ENCODE measurements around the gene TBCCD1.
"Not testable (repeated sequence)": the region's sequence is repeated elsewhere in the genome, so short reads cannot be mapped to it uniquely, and the experiment has no call there.

The TBCCD1 gene

DNA sequence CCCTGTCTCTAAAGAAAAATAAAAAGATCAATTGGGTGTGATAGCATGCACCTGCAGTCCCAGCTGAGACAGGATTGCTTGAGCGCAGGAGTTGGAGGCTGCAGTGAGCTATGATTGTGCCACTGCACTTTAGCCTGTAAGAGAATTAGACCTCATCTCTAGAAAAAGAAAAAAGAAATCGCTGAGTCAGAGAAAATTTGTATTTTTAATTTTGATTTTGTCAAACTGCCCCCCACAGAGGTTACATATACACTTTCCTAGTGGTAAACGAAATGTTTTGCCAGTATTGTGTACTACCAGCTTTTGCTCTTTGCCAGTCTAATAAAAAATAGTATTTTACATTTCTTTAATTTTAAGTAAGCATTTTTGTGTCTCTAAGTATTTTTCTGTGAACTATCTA lies 17.6 kb downstream of the TBCCD1 start:
- DNase-seq: no peak

DNA sequence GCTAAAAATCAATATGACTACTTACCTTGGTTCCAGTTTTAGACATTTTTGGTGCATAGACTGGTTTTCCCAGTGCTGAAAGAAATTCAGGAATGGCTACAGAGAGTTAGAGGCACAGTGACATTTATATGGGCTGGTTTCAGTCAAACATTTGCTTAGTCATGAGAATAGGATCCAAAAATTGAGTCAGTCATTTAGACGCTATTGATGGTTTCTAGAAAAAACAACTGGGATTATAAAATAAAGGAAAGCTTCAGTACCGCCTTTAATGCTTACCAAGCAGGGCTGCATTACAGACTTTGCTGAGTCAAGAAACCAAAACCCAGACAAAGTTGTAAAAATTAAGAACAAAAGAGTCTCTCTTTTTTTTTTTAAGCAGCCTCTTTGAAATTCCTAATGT lies 22.9 kb downstream of the TBCCD1 start, which contains the start of gene CRYGS:
CRYGS (minus strand) TSS at position 100 of the 400 bp plus-strand sequence; CDS start at position 46, 54 bp downstream.
- no peak for DNase-seq

DNA sequence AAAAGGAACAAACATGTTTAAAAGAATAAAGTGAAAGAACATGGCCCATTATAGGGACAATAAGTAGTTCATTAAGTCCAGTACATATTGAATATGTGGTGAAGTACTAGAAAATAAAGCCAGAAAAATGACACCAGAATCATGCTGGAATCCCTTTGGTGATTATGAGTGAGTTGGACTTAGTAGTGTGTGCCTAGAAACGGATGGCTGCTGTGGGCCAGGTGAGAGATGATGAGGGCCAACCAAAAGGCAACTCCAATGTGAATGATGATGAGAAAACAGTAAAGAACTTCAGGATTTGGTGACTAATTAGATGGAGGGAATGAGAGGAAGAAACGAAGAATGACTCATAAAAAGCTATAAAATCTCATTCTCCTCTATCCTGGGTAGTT lies 26.3 kb downstream of the TBCCD1 start:
- no peak for DNase-seq

DNA sequence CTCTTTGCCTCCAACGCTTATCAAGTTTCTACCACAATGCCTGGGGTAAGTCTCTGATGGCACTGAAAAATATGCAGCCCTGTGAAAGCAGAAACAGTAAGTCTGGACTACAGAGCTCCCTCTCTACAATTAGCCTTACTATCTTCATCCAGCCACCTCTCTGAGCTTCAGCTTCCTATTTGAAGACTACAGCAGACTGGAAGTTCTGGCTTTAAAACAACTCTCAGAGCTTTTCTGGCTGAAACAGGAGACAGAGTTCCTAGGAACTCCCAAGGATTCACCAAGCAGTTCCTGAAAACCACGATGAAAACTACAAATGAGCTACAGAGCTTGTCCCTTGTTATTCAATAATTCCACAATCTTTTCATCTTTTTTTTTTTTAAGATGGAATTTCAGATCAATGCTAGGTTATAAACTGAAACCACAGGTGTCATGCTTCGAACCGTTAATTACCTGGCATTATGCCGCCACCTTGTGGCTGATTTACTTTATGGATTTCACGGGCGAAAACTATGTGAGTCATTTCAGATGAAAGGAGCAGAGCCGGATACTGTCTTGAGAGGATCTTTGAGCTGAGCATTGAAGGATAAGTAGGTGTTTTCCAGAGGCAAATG lies 26.8 kb downstream of the TBCCD1 start:
- peak; percentile 79 to 88 for DNase-seq

DNA sequence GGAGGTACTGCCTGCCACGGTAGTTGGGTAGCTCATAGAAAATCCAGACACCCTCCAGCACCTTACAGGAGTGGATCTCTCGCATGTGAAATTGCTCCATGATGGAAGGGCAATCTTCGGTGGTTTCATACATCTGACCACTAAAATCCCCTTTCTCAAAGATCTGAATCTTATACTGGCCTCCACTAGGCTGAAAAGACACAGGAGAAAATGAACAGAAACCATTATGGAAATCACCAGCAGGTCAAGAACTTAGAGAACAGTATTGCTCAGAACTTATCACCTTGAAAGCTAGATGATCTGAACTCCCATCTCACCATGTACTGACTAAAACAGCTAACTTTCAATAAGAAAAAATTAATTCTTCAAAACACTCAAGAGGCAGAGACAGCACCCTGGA lies 28.4 kb downstream of the TBCCD1 start:
- DNase-seq: no peak

DNA sequence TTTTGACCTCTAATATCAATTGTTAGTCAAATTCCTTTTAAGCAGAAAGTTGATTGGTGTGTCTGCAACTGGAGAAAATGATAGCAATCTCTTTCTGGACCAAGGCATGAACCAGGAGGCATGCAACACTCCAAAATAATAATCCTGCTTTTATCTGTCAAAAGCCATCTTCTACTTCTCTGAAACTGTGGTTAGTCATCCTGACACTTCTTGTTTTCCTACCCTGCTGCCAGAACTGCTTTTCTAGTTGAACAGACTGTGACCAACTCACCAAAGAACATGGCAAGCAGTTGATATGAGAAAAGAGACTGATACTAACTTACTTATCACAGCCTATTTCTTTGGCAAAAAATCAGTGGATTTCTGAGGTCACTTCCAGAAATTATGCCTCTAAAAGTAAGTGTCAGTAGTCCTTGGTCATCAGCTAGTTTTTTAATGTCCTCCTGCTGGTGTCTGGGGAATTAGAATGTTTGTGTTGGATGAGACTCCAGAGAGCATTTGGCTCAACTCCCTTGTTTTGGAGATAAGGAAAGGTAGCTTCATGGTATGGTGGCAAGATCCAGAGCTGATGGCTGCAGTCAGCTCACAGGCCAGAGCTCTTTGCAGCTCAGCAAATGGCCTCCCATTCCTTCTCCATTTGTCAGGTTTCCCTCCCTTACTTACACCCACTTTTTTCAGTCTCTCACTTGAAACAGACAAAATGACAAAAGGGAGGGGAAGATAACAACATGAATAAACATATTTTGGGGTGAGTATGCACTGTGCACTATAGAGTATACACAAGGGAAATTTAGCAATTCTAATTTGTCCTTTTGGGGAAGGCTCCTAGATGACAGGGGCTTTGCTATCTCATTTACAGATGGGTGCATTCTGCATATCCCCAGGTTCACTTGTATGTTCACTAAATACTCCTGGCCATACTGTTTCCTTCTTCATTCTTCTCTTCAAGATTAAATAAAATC lies 30.0 kb downstream of the TBCCD1 start:
- no peak for DNase-seq

DNA sequence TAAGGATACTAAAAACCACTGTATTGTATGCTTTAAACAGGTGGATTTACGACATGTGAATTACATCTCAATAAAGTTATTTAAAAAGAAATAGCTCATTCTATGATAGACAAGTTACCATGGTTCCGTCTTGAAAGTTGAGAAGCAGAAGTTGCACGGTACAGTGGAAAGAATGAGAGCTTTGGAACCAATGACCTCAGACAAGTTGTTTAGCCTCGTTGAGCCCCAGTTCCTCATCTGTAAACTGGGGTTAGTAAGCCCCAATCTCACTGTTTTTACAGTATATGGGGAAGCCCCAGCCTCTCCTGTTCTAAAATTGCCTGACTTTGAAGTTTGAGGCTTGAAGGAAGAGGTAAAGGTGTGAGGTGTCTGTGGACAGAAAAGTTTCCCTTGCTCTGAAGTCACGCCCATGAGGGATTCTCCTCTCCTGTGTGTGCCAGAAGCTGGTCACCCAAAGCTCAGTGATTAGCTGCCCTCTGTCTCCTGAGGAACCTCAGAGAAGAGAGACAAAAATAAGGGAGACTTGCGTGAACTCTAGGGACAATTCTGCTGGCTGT lies 32.9 kb downstream of the TBCCD1 start:
- DNase-seq: peak; percentile 56 to 67

DNA sequence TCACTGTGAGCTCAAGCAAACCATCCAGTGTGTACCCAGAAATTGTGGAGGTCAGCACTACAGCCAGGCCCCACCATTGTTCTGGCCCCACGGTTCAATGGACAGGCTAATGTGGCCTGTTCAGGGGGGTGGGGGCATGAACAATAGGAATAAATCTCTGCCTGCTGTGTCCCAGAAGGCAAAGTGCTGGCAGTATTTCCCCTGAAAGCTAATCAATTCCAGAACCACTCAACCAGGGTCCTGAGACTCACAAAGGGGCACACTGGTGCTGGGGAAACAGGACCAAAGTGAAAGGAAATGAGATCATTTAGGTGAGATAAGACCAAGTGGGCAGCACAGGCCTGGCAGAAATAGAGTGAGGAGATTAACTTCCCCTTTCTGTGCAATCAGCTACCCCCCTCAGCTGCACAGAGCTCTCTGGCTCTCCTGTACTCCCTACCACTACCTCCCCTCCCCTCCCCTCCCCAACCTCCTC lies 34.5 kb downstream of the TBCCD1 start:
- peak in 1 of 2 donors; percentile 52 for DNase-seq

DNA sequence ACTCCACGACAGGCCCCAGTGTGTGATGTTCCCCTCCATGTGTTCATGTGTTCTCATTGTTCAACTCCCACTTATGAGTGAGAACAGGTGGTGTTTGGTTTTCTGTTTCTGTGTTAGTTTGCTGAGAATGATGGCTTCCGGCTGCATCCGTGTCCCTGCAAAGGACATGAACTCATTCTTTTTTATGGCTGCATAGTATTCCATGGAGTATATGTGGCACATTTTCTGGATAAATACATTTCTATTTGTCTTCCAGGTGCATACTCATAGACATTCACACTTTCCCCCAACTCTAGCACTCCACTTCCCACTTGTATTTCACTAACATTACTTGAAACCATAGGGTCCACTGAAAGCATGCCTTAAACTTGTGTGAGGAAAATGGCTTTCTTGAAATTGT lies 35.4 kb downstream of the TBCCD1 start:
- DNase-seq: not testable (repeated sequence)

DNA sequence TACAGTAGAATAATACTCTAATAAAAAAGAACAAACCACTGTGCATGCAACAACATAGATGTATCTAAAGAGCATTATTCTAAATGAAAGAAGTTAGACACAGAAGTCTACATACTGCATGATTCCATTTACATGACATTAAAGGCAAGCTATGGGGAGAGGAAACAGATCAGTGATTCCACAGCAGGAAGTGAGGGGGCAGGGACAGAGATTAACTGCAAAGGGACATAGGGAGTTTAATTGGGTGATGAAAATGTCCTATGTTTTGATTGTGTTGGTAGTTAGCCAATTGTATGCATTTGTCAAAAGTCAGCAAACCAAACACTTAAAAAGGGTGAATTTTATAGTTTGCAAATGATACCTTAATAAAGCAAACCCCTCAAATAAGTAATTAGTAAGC lies 36.7 kb downstream of the TBCCD1 start:
- DNase-seq: no peak

DNA sequence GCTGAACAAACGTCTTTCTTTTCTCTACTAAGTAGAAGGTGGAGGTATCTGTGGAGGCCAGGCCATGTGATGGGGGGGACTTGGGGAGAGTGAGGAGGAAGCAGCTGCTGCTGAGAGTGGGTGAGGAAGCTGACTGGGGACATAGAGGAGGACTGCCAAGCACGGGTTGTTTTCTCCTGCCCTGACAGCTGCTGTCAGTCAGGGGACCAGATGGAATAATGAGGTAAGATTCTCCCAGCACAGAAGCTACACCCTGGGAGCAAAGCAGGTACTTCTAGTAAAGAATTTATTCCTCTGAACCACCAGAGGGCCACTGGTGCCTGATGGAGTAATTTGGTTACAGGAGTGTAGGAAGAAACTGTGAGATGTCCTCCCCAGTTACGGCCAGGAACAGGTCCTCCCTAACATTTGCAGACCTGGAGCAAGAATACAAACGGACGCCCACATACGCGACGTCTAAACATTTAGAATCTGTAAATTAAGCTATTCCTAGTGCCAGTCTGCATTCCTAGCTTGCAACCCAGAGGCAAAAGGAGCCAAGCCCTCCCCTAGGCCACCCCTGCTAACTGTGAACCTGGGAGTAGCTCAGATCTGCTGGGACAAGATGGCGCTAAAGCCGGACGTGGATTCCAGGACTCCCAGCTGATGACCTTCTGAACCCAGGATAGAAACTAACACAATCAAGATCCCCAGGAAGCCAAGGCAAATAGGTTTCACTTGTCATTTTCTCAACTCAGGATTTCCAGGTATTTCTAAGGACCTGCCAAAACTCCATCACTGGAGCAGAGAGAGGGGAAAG lies 37.7 kb downstream of the TBCCD1 start:
- no peak for DNase-seq

DNA sequence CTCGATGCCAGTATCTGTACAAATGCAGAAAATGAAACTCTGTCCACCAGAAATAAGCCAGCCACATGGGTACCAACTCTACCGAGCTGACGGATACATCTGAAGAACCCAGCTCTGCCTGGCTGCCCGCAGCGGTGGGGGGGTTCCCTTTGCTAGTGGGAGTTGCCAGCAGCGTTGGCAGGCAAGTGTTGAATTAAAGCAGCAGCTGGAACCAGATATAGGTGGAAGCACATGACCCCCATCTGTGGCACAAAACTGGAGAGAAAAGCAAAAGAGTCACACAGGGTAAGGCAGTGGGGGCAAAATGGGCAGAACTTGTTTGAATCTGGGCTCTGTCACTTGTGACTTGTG lies 40.9 kb downstream of the TBCCD1 start:
- DNase-seq: peak in 1 of 2 donors; percentile 48

DNA sequence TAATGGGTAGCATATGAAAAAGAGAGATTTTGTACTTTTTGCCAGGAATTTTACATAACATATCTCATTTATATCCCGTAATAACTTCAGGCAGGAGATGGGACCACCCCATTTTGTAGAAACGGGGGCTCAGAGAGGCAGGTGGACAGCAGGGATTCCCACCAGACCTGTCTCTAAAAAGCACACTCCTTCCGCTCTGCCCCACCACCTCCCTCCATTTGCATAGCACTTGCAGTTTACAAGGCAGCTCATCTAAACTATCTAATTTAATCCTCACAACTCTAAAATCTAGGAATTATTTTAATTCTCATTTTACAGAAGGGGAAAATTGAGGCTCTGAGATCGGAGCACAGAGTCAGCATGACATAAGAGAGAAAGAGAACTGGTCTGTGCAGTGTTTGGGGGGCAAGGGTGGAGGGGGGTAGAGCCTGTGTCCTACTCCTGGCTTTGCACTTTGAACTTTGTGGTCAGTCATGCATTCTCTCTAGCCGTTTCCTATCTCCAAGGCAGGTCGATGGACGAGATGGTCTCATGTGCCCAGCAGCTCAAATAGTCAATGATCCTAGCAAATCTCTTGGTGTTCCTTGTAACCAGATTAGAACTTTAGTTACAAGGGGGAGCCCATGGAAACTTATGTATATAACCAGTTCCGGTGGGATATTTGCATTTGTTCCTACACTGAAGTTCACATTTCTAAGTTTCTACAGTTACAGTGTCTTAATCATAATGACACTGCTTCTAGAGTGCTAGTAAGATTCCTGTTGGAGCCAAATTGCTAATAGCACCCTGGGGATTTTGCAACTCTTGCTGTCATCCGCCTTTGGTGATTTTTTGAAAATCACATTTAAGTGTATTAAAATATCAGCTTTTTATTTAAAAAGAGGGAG lies 41.5 kb downstream of the TBCCD1 start:
- DNase-seq: no peak

DNA sequence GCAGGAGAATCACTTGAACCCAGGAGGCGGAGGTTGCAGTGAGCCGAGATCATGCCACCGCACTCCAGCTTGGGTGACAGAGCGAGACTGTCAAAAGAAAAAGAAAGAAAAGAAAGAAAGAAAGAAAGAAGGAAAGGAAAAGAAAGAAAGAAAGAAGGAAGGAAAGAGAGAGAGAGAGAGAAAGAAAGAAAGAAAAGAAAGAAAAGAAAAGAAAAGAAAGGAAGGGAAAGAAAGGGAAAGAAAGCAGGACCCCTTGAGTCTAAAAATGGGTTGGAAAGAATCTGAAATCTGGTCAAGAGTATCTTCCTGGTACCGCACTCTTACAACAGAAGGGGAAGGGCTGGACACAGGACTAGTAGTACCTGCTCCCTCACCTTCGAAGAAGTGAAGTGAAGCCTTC lies 42.5 kb downstream of the TBCCD1 start:
- no peak for DNase-seq

DNA sequence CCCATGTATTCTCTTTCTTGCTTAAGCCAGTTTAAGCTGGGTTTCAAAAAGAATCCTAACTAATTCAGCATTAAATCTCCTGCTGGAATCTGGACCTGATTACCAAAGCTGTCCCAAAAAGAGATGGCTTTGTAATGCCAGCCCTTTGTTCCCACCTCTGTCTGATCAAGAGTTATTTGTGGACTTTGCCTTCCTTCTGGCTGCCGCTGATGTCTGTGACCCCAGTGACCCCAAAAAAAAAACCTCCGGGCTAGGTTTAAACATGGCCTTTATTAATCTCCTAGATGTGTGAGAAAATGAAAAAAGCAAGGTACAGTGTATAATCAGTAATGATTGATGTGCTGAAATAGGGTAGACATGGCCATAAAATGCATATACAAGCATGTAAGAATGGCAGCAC lies 43.7 kb downstream of the TBCCD1 start:
- DNase-seq: no peak

DNA sequence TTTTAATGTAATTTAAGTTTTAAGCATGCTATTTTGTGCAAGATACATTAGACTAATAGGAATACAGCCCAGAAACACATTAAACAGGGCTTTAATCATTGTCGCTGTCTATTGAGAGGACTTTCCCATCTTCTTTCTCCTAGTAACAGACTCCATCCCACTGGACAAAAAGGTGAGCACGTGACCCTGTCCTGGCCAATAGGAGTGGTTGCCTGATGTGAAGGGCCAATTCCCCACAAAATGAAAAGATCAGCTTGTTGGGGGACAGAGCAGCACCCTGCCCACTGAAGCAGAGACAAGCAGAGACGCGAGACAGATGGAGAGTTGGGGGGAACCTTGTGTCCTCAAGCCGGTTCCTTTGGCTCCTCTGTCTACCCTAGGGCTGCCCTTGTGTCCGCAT lies 44.1 kb downstream of the TBCCD1 start:
- no peak for DNase-seq

DNA sequence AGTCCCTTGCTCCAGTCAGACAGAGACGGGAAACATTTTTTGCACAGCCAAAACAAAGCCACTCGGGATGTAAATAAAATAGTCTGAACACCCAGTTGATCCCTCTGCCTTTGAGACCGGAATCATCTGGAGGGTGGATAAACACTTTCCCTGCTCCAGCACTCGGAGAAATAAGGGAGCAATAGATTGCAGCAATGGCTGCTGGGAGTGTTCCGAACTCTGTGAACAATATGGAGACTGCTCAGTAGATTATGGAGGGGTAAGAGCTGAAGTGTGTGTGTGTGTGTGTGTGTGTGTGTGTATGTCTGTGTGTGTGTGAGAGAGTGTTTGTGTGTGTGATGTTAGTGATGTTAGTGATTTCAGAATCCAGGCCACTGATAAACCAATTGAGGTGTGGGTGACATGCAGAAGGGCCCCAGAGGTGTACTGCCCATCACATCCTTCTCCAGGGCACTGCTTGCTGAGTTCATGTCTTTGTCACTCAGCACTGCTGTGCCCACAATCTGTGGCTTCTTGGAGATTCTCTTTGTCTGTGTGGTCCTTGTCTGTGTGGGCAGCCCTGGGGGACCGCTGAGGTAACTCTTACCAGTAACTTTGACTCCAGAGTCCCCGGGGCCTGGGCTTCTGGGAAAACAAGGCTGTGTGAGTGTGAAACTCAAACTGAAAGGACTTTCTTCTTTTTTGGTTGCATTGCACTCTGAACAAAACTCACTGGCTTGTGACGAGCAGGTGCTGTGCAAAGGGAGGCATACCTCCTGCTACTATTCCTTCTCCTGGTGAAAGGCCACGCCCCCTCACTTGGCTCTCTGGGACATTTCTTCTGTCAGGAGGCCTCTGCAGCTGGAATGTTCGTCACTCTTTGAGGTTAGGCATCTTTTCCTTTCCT lies 45.9 kb downstream of the TBCCD1 start:
- no peak for DNase-seq

DNA sequence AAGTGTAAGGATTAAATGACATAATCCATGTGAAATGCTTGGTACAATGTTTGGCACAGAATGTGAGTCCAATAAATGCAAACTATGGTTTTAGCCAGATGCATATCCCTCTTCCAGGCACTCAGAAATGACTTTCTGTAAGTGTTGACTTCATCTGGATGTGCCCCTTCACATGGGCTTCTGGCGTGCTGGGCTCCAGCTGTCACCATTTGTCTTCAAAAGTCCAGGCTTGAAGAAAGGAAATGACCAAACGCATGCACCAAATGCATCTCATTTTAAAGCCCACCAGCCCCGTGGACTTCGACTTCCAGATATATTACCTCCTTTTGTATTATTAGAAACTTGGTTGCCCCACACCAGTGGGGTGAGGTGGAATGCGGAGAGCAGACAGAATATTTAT lies 46.7 kb downstream of the TBCCD1 start:
- no peak for DNase-seq

DNA sequence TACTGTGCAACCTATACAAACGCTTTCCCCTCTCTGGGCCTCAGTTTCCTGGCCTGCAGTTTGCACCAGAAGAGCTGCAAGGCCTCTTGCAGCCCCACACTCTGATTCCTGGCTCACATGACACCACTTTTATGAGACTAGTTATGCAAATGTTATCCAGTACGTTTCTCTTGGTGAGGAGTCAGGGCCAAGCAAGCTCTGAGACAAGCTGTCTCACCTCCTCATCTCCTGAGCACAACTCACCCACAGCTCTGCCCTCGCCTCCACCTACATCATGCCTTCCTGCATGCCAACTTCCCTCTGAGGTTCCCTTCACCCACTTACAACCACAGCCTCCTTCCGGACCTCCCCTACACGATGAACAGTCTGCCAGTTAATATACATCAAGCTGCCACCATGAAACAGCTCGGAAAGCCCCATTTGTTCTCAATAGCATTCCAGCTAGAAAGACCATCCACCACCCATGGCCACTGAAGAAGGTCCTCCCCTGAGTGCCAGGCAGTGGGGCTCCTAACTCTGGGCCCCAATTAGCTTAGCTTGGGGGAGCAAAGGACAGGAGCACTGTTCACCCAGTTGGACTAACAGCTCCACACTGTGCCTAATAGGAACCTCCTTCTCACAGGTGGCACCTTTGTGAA lies 48.0 kb downstream of the TBCCD1 start:
- DNase-seq: peak; percentile 77 to 78

DNA sequence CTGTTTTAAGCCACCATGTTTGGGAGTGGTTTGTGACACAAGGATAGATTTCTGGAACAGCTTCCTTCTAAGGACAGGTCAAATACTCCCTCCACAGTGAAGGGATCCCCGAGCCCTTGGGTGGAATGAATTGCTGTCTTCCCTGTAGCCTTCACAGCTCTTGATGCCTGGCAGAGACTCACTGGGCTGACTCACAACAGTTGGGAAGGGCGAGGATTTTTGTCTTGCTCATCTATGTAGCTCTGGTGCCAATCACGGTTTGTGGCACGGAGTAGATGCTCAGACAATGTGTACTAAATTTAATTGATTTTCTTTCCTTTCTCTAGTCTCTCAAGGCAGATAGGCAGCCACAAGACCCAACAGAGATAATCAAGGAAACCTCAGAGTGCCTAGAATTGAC lies 49.9 kb downstream of the TBCCD1 start:
- no peak for DNase-seq
